GM21717 (cell line): ENCODE measurements around the gene ADGRG4.

Source experiments
- ATAC-seq: cut with Tn5 transposase; IDR thresholded peaks from one replicate; pipeline ENCODE4 v1.9.1; 2021; ENCODE audit warnings: mild to moderate bottlenecking, moderate library complexity; ENCODE audit not compliant: unreplicated experiment

ADGRG4 gene

DNA sequence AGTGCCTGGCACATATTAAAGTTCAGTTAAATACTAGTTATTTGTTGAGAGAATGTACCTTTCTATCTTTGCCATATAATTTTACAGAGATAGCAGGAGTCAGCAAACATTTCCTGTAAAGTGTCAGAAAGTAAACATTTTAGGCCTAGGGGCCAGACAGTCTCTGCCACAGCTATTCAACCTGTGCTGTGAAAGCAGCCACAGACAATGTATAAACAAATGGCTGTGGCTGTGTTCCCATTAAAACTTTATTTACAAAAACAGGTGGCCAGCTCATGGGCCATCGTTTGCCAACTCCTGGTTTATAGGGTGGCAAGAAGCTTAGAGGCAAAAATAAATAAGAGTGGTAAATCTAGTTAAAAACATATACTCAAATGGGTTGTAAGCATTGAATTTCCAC, 153.0 kb downstream of the ADGRG4 start:
- ATAC-seq: no peak

DNA sequence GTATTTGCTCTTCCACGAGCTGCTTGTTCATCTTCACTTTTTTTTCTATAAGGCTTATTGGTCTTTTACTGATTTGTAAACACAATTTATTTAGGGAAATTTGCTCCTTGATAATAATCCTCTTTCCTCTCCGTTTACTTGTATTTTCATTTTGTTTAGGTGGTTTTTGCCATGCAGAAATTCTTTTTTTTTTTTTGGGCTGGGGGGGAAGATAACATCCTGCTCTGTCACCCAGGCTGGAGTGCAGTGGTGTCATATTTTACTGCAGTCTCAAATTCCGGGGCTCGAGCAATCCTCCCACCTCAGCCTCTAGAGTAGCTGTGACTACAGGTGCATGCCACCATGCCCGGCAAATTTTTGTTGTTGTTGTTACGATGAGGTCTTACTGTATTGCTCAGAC, 155.4 kb downstream of the ADGRG4 start:
- ATAC-seq: no peak

DNA sequence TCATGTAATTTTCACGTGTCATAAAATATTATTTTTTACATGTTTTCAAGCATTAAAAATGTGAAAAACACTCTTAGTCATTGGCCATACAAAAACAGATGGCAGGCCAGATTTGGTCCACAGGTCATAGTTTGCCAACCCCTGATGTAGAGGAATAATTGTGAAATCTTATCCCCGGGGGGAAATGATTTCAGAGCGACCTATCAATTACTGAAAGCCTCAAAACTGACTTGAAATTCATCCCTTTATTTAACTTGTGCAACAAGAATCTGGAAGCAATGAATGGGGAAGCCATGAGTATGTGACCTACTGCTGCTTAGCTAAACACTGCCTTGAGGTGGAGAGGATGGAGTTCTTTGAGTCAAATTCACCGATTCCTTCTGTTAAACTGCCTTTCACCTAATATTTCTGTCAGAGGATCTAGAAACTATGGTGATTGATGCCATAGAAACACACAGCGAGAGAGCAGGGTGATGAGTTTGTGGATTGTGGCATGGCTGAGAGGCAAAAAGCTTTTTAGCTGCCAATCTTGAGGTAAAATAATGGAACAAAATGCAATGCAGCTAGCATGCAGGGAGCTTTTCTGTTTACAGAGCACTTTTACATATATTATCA, 156.6 kb downstream of the ADGRG4 start:
- ATAC-seq: no peak

DNA sequence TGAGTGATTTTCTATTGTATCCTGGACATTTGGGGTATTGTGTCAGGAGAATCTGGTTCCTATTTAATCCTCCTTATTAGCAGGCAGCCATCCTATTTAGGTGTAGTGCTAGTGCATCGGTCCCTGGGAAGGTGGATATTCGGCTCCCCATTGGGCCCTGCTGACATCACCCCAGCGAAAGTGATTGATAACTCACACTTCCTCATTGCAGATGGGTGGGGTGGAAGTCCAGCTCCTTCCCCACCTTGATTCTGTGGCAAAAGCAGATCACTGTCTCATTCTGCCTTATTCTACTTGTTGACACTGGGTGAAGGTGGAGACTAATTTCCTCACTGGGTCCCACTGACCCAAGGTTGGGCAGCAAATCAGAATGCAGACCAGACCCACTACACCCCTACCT, 163.8 kb downstream of the ADGRG4 start:
- no peak for ATAC-seq
